Activated CD8-positive, alpha-beta T cell treated with anti-CD3 and anti-CD28 coated beads for 36 hours (primary cell): ENCODE results near the gene MTA3. TPM values are rescaled to one million over a fixed set of nuclear protein-coding genes. Genes with fewer than 3 reads are reported as not detected.

ENCODE experiments used
- ATAC-seq: fragments of 200-7000 bp; cut with Tn5 transposase; one replicate; pipeline ENCODE4 v1.10.0; 2021; ENCODE audit warnings: mild to moderate bottlenecking, moderate library complexity
- CTCF ChIA-PET: fragments of 350-600 bp; sonication (Branson Sonifier 250); formaldehyde crosslinking; loops from one replicate; lab custom pipeline; 2021; ENCODE audit warnings: antibody characterized with exemption; lab: Charles Lee
- POLR2A ChIA-PET: fragments of 350-600 bp; sonication (Branson Sonifier 250); formaldehyde crosslinking; loops from one replicate; lab custom pipeline; 2021; ENCODE audit warnings: antibody characterized with exemption; lab: Charles Lee
- DNase-seq: peaks from one replicate; pipeline ENCODE4 v3.0.0-alpha.2; 2020
- H3K27ac Mint-ChIP-seq: one replicate; pipeline ENCODE4 v1.8.0; 2021; ENCODE audit warnings: mild to moderate bottlenecking, mixed read lengths
- H3K27me3 Mint-ChIP-seq: one replicate; pipeline ENCODE4 v1.8.0; 2021; ENCODE audit warnings: mixed read lengths
- H3K36me3 Mint-ChIP-seq: one replicate; pipeline ENCODE4 v1.8.0; 2021; ENCODE audit warnings: low read depth, mixed read lengths
- H3K4me1 Mint-ChIP-seq: one replicate; pipeline ENCODE4 v1.8.0; 2021; ENCODE audit warnings: low read depth, mixed read lengths
- H3K4me3 Mint-ChIP-seq: one replicate; pipeline ENCODE4 v1.8.0; 2021; ENCODE audit warnings: mild to moderate bottlenecking, moderate library complexity, mixed read lengths
- H3K9me3 Mint-ChIP-seq: one replicate; pipeline ENCODE4 v1.8.0; 2021; ENCODE audit warnings: mixed read lengths
- intact Hi-C: fragments of 100-400 bp; cut with micrococcal nuclease; formaldehyde crosslinking; loops from one replicate; pipeline ENCODE4 v1.10.0; 2022
- total RNA-seq, 2 experiments: library from RNA; stranded (reverse); gene quantifications; one replicate each; pipeline ENCODE4 v1.2.3, GENCODE V29; 2021
- TF ChIP-seq, protein P1 (sequence below): fragments of 200-600 bp; IDR thresholded peaks from one replicate; pipeline ENCODE4 v1.8.0; 2022; ENCODE audit warnings: antibody characterized with exemption, mild to moderate bottlenecking

The MTA3 gene
- total RNA-seq, 2 experiments from 2014 or later: 32.6 to 35.9 TPM

DNA sequence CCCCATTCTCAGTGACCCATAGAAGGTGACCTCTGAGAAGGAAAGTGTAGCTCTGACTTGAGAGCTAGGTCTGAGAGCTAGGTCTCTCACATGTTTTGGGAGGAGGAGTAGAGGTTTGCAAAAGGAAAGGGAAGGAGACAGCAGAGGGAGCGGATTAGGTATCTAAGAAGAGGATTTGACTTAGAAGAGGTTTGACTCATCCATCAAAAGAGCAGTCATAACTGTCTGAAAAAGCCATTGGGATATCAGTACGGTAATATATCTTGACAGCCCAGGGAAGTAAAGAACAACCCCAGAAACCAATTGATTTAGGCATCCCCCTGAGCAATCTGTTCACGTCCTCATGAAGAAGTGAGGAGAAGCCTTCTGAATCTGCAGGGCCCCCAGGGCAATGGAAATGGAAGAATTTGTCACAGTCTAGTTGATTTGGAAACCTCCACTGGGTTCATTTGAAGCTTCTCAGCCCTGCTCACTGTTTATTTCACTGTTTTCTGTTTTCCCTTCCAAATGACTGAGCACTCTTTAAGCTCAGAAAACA is 176.2 kb downstream of the MTA3 start:
- Mint-ChIP-seq H3K4me3 (no peak overlapping the region), H3K9me3 (no peaks in the 10 kb centered on the region), H3K36me3 (peaks cover 9% of the 10 kb centered on the region), H3K4me1 (no peaks in the 10 kb centered on the region), H3K27ac (no peak overlapping the region), H3K27me3 (no peaks in the 10 kb centered on the region)
- TF ChIP-seq, protein P1, sequence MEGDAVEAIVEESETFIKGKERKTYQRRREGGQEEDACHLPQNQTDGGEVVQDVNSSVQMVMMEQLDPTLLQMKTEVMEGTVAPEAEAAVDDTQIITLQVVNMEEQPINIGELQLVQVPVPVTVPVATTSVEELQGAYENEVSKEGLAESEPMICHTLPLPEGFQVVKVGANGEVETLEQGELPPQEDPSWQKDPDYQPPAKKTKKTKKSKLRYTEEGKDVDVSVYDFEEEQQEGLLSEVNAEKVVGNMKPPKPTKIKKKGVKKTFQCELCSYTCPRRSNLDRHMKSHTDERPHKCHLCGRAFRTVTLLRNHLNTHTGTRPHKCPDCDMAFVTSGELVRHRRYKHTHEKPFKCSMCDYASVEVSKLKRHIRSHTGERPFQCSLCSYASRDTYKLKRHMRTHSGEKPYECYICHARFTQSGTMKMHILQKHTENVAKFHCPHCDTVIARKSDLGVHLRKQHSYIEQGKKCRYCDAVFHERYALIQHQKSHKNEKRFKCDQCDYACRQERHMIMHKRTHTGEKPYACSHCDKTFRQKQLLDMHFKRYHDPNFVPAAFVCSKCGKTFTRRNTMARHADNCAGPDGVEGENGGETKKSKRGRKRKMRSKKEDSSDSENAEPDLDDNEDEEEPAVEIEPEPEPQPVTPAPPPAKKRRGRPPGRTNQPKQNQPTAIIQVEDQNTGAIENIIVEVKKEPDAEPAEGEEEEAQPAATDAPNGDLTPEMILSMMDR: no peak
- DNase-seq (no peak), ATAC-seq (no peak)
- intact Hi-C loops: no loop called here
- ChIA-PET CTCF (interaction anchor here (1.0 to 1.1 kb wide), 2 partner anchors 31 to 45 kb away, joined by 3 read pairs; no protein-coding TSS in a partner anchor), POLR2A (interaction anchor here (0.5 kb wide), 1 partner anchor 1579 kb away, joined by 3 read pairs; no protein-coding TSS in a partner anchor)

DNA sequence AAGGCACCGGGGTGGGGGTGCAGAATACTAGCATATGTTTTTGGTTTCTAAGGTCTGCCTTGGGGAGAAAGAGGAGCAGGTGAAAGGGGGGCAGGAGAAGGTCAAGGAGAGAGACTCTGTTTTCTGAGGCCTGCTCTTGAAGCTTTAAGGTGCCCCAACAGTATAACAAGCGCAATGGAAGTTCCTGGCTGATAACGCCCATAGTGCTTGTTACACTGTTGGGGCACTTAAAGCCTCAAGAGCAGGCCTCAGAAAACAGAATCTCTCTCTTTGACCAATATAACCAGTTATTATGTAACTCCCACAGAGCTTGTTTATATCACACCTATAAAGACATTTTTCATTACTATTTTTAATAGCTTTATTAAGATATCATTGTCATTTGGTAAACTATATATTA is 179.0 kb downstream of the MTA3 start:
- H3K4me1 Mint-ChIP-seq: no peaks in the 10 kb centered on the region
- no peaks in the 10 kb centered on the region for H3K27me3 Mint-ChIP-seq
- intact Hi-C loops: no loop called here
- ChIA-PET POLR2A (interaction anchor here (1.0 kb wide), 1 partner anchor 22 kb away, joined by 3 read pairs; no protein-coding TSS in a partner anchor), CTCF (no interaction called here)
- no peak overlapping the region for H3K27ac Mint-ChIP-seq
- H3K36me3 Mint-ChIP-seq: peaks cover 4% of the 10 kb centered on the region
- ATAC-seq (no peak), DNase-seq (no peak)
- no peak overlapping the region for H3K4me3 Mint-ChIP-seq
- TF ChIP-seq, protein P1: no peak
- no peaks in the 10 kb centered on the region for H3K9me3 Mint-ChIP-seq

DNA sequence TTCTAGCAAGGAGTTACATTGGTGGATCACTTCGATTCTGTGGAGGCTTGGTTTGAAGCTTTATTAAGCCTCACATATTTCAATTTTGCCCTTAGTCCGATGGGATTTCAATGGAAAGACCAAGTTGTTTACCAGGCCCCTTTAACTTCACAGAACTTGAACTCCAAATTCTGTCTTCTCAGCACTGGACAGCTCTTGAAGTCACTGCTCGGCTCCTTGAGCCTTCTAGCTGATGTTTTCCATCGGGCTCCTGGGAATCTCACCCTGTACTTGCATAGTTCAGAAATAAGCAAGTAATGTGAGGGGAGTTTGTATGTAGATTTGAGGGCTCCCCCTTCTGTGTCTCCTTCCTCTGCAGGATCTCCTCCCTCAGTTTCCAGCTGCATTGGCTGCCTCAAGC is 180.4 kb downstream of the MTA3 start:
- H3K27me3 Mint-ChIP-seq: no peaks in the 10 kb centered on the region
- intact Hi-C loops: no loop called here
- peaks cover 4% of the 10 kb centered on the region for H3K36me3 Mint-ChIP-seq
- H3K4me1 Mint-ChIP-seq: no peaks in the 10 kb centered on the region
- ATAC-seq: no peak
- no peak for DNase-seq
- no peaks in the 10 kb centered on the region for H3K9me3 Mint-ChIP-seq
- no peak overlapping the region for H3K27ac Mint-ChIP-seq
- H3K4me3 Mint-ChIP-seq: no peak overlapping the region
- CTCF ChIA-PET: no interaction called here
- POLR2A ChIA-PET: interaction anchor here (0.6 to 1.2 kb wide), 3 partner anchors 16 to 351 kb away, joined by 3 to 4 read pairs (median 3); no protein-coding TSS in a partner anchor
- TF ChIP-seq, protein P1: no peak

DNA sequence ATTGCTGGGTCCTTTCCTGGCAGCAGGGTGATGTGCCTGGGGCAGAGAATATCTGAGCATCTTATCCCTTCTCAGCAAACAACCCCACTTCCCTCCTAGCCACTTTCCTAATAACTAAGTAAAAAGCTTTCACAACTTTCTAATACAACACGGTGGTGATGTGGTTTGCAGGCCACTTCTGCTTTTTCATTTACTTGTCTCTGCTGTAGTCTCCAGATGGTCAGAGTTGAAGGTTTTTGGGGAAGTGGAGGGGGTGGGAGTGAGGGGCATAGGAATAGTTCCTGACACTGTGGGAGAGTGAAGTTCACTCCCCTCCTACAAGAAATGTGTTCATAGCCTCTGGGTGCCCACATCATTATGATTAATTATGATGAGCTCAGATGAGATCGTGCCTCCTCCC is 183.9 kb downstream of the MTA3 start:
- Mint-ChIP-seq H3K4me3 (no peak overlapping the region), H3K27ac (no peak overlapping the region), H3K36me3 (peaks cover 4% of the 10 kb centered on the region), H3K4me1 (peaks cover 7% of the 10 kb centered on the region), H3K27me3 (no peaks in the 10 kb centered on the region), H3K9me3 (no peaks in the 10 kb centered on the region)
- ATAC-seq (no peak), DNase-seq (no peak)
- ChIA-PET CTCF (interaction anchor here (1.3 to 2.0 kb wide), 2 partner anchors 10 to 39 kb away, joined by 3 to 9 read pairs; no protein-coding TSS in a partner anchor), POLR2A (no interaction called here)
- intact Hi-C loops: no loop called here
- TF ChIP-seq, protein P1: no peak
